ENCODE measurements around the gene ZSCAN22. TPM values are rescaled to one million over a fixed set of nuclear protein-coding genes. Genes with fewer than 3 reads are reported as not detected.

The ZSCAN22 gene
- polyA plus RNA-seq, 1 donor from 2014 or later: 1.6 TPM

GRCh38 chr19:58336820-58337219, 10.0 kb downstream of the ZSCAN22 start:
- Histone ChIP-seq H3K9me3 (ENCODE audit: low read length) (no peaks in the 10 kb centered on the region), H3K27ac (ENCODE audit: low read length) (no peak overlapping the region), H4K20me1 (ENCODE audit: insufficient read depth) (no peaks in the 10 kb centered on the region), H2AFZ (ENCODE audit: low read depth, low read length) (no peak overlapping the region), H3F3A (ENCODE audit: insufficient read depth, low read length, poor library complexity, severe bottlenecking) (no peaks in the 10 kb centered on the region), H3K79me2 (replicated peaks; ENCODE audit: insufficient read depth, low read length) (no peaks in the 10 kb centered on the region), H3K4me2 (ENCODE audit: low read length) (no peak overlapping the region), H3K9me2 (ENCODE audit: insufficient read depth, low read length) (no peaks in the 10 kb centered on the region), H3K9ac (ENCODE audit: low read length) (no peak overlapping the region), H3K4me3 (ENCODE audit: low read length) (no peak overlapping the region), H3K36me3 (ENCODE audit: insufficient read depth, low read length) (peaks cover 10% of the 10 kb centered on the region), H3K27me3 (ENCODE audit: insufficient read depth, low read depth, low read length) (no peaks in the 10 kb centered on the region)
- TF ChIP-seq SMC3 (conservative IDR thresholded peaks at IDR 0.05; ENCODE audit: poor library complexity) (no peak), POLR2AphosphoS5 (IDR thresholded peaks at IDR 0.05) (no peak), TAF1 (IDR thresholded peaks at IDR 0.05; ENCODE audit: low read depth) (no peak), REST (IDR thresholded peaks at IDR 0.05; ENCODE audit: borderline replicate concordance) (no peak), MXI1 (conservative IDR thresholded peaks at IDR 0.05; ENCODE audit: poor library complexity, severe bottlenecking) (no peak), EP300 (conservative IDR thresholded peaks at IDR 0.05; ENCODE audit: poor library complexity, severe bottlenecking) (no peak), EZH2 (IDR thresholded peaks at IDR 0.05; ENCODE audit: borderline replicate concordance, insufficient read depth, low read length, poor library complexity, severe bottlenecking) (no peak), RAD21 (conservative IDR thresholded peaks at IDR 0.05) (no peak), CTCF (IDR thresholded peaks at IDR 0.05; ENCODE audit: poor library complexity, severe bottlenecking) (no peak)

- Histone ChIP-seq H3K9ac (ENCODE audit: low read length) (no peak overlapping the region), H3K4me2 (ENCODE audit: low read length) (no peak overlapping the region), H3F3A (ENCODE audit: insufficient read depth, low read length, poor library complexity, severe bottlenecking) (no peaks in the 10 kb centered on the region), H3K36me3 (ENCODE audit: insufficient read depth, low read length) (peaks cover 10% of the 10 kb centered on the region), H3K4me3 (ENCODE audit: low read length) (no peak overlapping the region), H2AFZ (ENCODE audit: low read depth, low read length) (no peak overlapping the region), H3K27me3 (ENCODE audit: insufficient read depth, low read depth, low read length) (no peaks in the 10 kb centered on the region), H4K20me1 (ENCODE audit: insufficient read depth) (no peaks in the 10 kb centered on the region), H3K79me2 (replicated peaks; ENCODE audit: insufficient read depth, low read length) (no peaks in the 10 kb centered on the region), H3K9me3 (ENCODE audit: low read length) (no peaks in the 10 kb centered on the region), H3K9me2 (ENCODE audit: insufficient read depth, low read length) (no peaks in the 10 kb centered on the region), H3K27ac (ENCODE audit: low read length) (no peak overlapping the region)
- TF ChIP-seq POLR2AphosphoS5 (IDR thresholded peaks at IDR 0.05) (no peak), CTCF (IDR thresholded peaks at IDR 0.05; ENCODE audit: poor library complexity, severe bottlenecking) (no peak), EP300 (conservative IDR thresholded peaks at IDR 0.05; ENCODE audit: poor library complexity, severe bottlenecking) (no peak), RAD21 (conservative IDR thresholded peaks at IDR 0.05) (no peak), REST (IDR thresholded peaks at IDR 0.05; ENCODE audit: borderline replicate concordance) (no peak), MXI1 (conservative IDR thresholded peaks at IDR 0.05; ENCODE audit: poor library complexity, severe bottlenecking) (no peak), EZH2 (IDR thresholded peaks at IDR 0.05; ENCODE audit: borderline replicate concordance, insufficient read depth, low read length, poor library complexity, severe bottlenecking) (no peak), SMC3 (conservative IDR thresholded peaks at IDR 0.05; ENCODE audit: poor library complexity) (no peak), TAF1 (IDR thresholded peaks at IDR 0.05; ENCODE audit: low read depth) (no peak)
Observed at GRCh38 chr19:58338336-58338735, 11.5 kb downstream of the ZSCAN22 start.

Measured in neural cell (in vitro differentiated cells).